Measurements from ENCODE around the gene FAM20C. TPM values are rescaled to one million over a fixed set of nuclear protein-coding genes. Genes with fewer than 3 reads are reported as not detected.

The FAM20C gene
- total and polyA plus RNA-seq, 2 of the 8 experiments (the other 6 are each of a cell fraction or from before 2014, with no cell fraction given): 9.5 to 34.8 TPM

DNA sequence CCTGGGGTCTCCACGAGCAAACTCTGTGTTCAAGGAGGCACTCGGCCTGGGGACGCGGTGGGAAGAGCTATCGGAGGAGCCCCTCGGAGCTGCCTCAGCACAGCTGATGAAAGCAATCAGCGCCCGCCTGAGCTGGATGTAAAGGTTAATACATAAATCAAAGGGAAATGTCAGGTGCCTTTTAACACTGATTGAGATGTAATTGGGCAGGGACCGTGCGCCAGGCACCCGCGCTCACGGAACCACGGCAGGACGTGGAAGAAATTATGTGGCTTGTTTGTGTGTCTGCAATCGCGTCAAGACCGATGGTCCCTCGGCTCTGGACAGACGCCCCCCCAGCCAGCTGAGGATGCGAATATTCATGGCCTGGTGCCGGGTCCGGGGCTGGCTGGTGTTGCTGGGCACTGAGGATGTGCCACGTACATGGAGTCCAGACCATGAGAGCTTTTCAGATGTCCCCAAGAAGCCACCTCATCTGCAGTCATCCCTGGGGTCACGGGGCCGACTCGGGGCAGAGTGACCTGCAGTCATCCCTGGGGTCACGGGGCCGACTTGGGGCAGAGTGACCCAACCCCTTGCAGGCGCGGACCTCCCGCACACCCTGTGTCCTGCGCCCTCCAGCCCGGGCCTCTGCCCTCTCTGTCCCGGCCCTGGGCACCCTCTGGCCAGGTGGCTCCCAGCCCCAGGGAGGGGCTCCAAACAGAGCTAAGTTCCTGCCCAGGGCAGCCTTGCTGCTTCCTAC is 113.2 kb downstream of the FAM20C start:
- peaks cover 0 to 5% of the 10 kb centered on the region in 2 experiments for H4K20me1 ChIP-seq (replicated peaks in 1 of 2; ENCODE audit: control insufficient read depth in 1 of 2, insufficient read depth in 2 of 2, low read length in 2 of 2)
- no peaks in the 10 kb centered on the region for H3K27me3 ChIP-seq (replicated peaks in 1 of 4; ENCODE audit: control insufficient read depth in 3 of 4, extremely low read depth in 1 of 4, insufficient read depth in 3 of 4, low read length in 3 of 4)
- H3K4me1 ChIP-seq (replicated peaks in 1 of 4; ENCODE audit: control insufficient read depth in 3 of 4, insufficient read depth in 4 of 4, low read length in 3 of 4): no peaks in the 10 kb centered on the region
- no peak overlapping the region for H3K9ac ChIP-seq (replicated peaks in 1 of 4; ENCODE audit: extremely low read depth in 1 of 4, low read depth in 3 of 4, low read length in 3 of 4)
- no peak overlapping the region for H3K27ac ChIP-seq (ENCODE audit: low read depth, low read length)
- WGBS, 2 experiments (ENCODE audit: extremely low coverage in 1 of 2, insufficient coverage in 1 of 2, insufficient read length in 1 of 2, insufficient replicate concordance in 2 of 2, low coverage in 1 of 2, low lambda C conversion rate in 2 of 2, missing lambda C conversion rate in 1 of 2): 91% methylated on average over 35 of the region's 35 CpGs; no CpG with 5 or more reads in 1 of the 2 experiments
- H2BK20ac ChIP-seq (ENCODE audit: low read length): no peak overlapping the region
- H2AK5ac ChIP-seq (ENCODE audit: low read depth, low read length): no peak overlapping the region
- POLR2A ChIA-PET (ENCODE audit: partially characterized antibody): interaction anchor here (1.4 kb wide), 1 partner anchor 12 kb away, joined by 3 read pairs; no protein-coding TSS in a partner anchor
- TF ChIP-seq ZNF274 (IDR thresholded peaks at IDR 0.05; ENCODE audit: borderline replicate concordance, extremely low read depth, low read length) (no peak), MAFK (IDR thresholded peaks at IDR 0.05; ENCODE audit: low read depth, low read length) (no peak), EP300 (IDR thresholded peaks at IDR 0.05; ENCODE audit: borderline replicate concordance in 1 of 2, low read depth in 2 of 2, low read length in 2 of 2) (no peak), HDAC6 (IDR thresholded peaks at IDR 0.05; ENCODE audit: low read depth, low read length) (no peak)
- TF ChIP-seq, protein P1, sequence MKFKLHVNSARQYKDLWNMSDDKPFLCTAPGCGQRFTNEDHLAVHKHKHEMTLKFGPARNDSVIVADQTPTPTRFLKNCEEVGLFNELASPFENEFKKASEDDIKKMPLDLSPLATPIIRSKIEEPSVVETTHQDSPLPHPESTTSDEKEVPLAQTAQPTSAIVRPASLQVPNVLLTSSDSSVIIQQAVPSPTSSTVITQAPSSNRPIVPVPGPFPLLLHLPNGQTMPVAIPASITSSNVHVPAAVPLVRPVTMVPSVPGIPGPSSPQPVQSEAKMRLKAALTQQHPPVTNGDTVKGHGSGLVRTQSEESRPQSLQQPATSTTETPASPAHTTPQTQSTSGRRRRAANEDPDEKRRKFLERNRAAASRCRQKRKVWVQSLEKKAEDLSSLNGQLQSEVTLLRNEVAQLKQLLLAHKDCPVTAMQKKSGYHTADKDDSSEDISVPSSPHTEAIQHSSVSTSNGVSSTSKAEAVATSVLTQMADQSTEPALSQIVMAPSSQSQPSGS (IDR thresholded peaks at IDR 0.05; ENCODE audit: low read length): no peak
- TF ChIP-seq, protein P2, sequence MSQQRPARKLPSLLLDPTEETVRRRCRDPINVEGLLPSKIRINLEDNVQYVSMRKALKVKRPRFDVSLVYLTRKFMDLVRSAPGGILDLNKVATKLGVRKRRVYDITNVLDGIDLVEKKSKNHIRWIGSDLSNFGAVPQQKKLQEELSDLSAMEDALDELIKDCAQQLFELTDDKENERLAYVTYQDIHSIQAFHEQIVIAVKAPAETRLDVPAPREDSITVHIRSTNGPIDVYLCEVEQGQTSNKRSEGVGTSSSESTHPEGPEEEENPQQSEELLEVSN (IDR thresholded peaks at IDR 0.05): no peak
- H3K56ac ChIP-seq (replicated peaks; ENCODE audit: insufficient read length, low read depth, low read length): no peak overlapping the region
- H3K23ac ChIP-seq (ENCODE audit: insufficient read length): no peak overlapping the region
- CTCF ChIA-PET (ENCODE audit: partially characterized antibody): interaction anchor here (1.4 to 1.7 kb wide), 3 partner anchors 11 to 39 kb away, joined by 3 to 4 read pairs (median 4); no protein-coding TSS in a partner anchor
- no peaks in the 10 kb centered on the region for H3K79me2 ChIP-seq (ENCODE audit: control insufficient read depth in 1 of 2, insufficient read depth in 2 of 2, low read length in 2 of 2)
- DNase-seq (ENCODE audit: low read depth in 1 of 2, low spot score in 2 of 2) (no peak), FAIRE-seq (no peak)
- H2BK120ac ChIP-seq (replicated peaks; ENCODE audit: low read depth, low read length): no peak overlapping the region
- no peak overlapping the region for H3K4me2 ChIP-seq (ENCODE audit: insufficient read depth in 1 of 2, low read depth in 2 of 2, low read length in 2 of 2)
- no peak overlapping the region for H2AFZ ChIP-seq (ENCODE audit: low read length)
- no peak overlapping the region for H2BK12ac ChIP-seq (ENCODE audit: low read depth, low read length)
- H3K36me3 ChIP-seq (ENCODE audit: control insufficient read depth in 2 of 4, insufficient read depth in 4 of 4, low read length in 3 of 4): no peaks in the 10 kb centered on the region; a peak in 1 of 8 replicates
- no peak overlapping the region for H3K14ac ChIP-seq (ENCODE audit: insufficient read length)
- peaks cover 3% of the 10 kb centered on the region; the same call in 1 of the 2 replicates for H3K23me2 ChIP-seq (ENCODE audit: low read depth, low read length)
- H3K18ac ChIP-seq (ENCODE audit: extremely low read depth, low read length): no peak overlapping the region
- H2BK15ac ChIP-seq (ENCODE audit: low read length): no peak overlapping the region
- no peak overlapping the region for H2BK5ac ChIP-seq (ENCODE audit: low read depth, low read length)
- H3K79me1 ChIP-seq (ENCODE audit: low read depth, low read length): no peaks in the 10 kb centered on the region
- H4K91ac ChIP-seq (replicated peaks; ENCODE audit: insufficient read length, low read length): no peak overlapping the region
- no peak overlapping the region for H3K4me3 ChIP-seq (ENCODE audit: extremely low read depth in 1 of 4, insufficient read depth in 2 of 4, low read depth in 3 of 4, low read length in 4 of 4)
- no peak overlapping the region for H4K5ac ChIP-seq (ENCODE audit: insufficient read length, low read depth, low read length)
- no peak overlapping the region for H3K4ac ChIP-seq (replicated peaks; ENCODE audit: insufficient read length, low read depth, low read length)
- peaks cover 9 to 13% of the 10 kb centered on the region in 2 experiments; a peak in 3 of 4 replicates for H3K9me3 ChIP-seq (ENCODE audit: insufficient read depth in 2 of 2, low read depth in 1 of 2, low read length in 1 of 2)
- no peak overlapping the region for H4K8ac ChIP-seq (ENCODE audit: extremely low read depth, insufficient read depth, low read length)
